OCI-M1 (cell line): ENCODE measurements around the gene ACRBP.

ENCODE experiments used
- DNase-seq: peaks from one replicate; lab custom pipeline; 2025; lab: John Stamatoyannopoulos, UW

The ACRBP gene

GRCh38 chr12:6647083-6647604, at the start of gene ACRBP:
Gene ACRBP, minus strand, starts transcription at chr12:6647432. Its CDS starts 66 bp downstream, at chr12:6647366.
- DNase-seq: peak; percentile 57

DNA sequence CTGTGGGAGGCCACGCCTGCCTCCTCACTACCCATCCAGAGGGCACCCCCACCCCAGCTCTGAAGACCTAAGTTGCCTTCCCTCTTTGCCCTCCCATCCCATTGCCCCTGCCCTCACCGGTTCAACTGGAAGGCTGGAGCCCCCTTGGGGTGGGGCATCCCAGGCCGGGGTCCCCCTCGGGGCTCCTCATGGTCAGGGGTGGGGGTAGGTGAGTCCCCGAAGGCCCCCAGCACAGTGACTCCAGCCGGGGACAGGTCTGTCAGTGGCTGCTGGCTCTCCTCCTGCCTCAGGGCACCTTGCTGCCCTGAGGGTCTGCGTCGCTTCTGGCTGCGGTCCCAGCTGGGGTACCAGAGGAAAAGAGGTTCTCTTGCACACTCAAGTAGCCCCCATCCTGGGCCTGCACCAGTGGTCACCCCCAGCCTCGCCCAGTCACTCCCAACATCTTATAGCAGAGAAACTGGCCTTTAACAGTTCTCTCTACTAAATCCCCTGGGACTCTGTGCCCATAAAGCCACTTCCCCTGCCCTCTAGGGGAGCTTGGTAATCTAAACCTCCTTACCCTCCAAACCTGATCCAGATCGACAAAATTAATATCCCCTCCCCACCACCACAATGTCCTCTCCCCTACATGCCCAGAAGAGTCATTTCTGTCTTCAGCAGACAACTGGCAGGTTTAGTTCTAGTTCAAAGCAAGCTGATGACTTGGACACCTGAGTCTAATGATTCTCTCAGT, 48.2 kb upstream of the ACRBP start:
- DNase-seq: no peak

DNA sequence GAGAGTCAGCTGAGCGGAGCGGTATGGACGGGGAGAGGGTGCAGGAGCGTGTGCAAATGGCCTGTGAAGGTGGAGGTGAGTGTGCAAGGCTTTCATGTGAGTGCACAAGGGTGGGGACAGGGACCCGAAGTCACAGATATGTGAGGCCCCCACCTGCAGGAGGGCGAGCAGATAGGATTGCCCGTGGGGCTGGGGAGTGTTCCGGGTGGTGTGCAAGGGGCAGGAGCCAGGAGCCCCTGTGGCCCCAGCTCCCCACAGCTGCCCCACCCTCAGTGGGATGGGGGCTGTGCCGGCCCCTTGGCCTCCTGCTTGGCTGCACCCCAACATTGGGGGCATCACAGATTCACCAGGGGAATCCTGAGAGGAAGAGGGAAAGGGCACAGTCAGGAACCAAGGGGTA, 47.5 kb upstream of the ACRBP start:
- no peak for DNase-seq

- DNase-seq: no peak
Observed at GRCh38 chr12:6693832-6694355, 46.7 kb upstream of the ACRBP start.

DNA sequence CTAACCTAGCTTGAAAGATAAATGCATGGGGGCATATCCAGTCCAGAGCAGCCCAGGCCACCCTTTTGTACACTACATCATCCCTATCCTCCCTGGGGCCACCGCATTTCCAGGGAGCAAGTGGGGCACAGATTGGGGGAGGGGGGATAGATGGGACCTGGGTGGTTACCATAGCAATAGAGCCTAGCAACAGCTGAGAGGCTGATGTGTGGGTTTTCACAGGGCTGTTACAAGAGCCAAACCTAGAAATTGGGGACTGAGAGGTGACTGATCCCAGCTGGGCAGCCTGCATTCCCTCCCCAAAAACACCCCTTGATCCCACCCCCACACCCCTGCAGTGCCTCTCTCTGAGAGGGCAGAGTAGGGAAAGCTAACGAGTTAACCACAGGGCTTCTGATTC, 45.7 kb upstream of the ACRBP start:
- DNase-seq: no peak

DNA sequence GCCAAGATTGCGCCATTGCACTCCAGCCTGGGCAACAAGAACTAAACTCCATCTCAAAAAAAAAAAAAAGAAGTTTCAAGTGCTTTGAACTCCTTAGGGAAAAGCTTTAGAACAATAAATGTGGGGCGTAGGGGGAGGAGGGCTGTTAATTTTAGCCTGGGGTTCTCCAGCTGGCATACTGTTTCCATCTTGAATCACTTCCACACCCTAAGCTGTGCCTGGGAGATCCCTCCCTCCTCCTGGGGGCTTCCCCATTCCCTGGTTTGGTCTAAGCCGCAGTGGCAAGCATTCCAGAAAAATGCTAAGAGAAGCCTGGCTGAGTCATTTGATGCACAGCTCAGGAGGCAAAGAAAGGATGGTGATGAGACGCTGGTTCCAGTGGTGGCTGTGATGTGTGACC, 44.2 kb upstream of the ACRBP start:
- DNase-seq: no peak

DNA sequence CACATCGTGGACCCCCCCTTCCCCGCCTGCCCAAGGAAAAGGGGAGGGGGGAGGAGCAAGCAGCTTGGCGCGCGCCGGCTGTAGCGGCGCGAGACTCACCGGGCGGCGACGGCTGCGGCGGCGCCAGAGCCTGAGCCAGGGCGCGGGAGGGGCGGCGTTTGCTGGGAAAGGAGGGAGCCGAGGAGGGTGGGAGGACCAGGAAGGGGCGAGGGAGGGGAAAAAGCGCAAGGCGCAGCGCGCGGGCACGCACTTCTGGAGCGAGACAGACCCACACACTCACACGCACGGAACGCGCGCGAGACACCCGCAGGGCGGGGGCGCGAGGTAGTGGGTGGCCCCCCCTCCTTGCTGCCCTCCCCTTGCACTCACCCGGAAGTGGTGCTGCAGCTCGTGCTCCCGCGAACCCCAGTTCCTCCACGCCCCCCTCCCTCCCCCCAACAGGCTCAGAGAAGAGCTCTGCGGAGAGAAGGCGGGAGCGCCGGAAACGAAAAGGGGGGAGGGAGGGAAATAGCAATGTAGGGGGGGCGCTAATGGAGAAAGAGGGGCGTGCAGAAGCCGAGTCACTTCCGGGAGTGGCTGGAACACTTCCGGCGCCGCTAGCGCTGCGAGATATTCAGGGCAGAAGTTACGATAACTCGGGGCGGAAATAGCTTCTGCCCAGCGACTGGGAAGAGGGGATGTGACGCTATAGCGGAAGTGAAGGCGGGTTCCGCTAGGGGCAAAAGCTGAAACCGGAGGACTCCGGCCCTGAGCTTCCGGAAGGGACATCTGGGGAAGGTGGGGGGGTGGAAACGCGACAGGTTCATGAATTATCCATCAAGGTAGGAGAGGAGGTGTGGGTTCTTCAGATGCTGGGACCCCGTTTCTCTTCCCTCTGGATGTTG, 42.0 kb upstream of the ACRBP start, which contains the start of gene ZNF384:
Gene ZNF384 (minus strand): TSS at position 377 of the 884 bp plus-strand sequence. CDS start 9,855 bp downstream, outside the sequence.
- DNase-seq: peak; percentile 99

GRCh38 chr12:6688543-6688998, 41.3 kb upstream of the ACRBP start:
- DNase-seq: no peak

- no peak for DNase-seq
Observed at GRCh38 chr12:6685814-6686213, 38.6 kb upstream of the ACRBP start.

GRCh38 chr12:6684609-6685008, 37.4 kb upstream of the ACRBP start:
- peak; percentile 84 for DNase-seq

DNA sequence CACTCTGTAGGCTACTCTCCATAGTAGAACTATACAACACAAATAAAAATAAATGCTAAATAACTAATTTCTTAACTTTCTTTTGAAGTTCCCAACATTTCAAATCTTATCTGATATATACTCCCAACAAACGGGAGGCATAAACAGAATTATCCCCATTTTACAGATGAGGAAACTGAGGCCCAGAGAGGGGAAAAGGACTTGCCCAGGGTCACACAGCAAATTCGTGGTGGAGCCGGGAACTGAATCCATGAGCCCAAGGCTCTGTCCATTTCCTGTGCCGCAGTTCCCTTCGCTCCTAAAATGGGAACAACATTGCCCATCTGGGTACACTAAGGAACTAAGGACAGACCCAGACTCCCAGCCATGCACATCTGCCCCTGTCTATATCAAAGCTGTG, 29.7 kb upstream of the ACRBP start:
- DNase-seq: no peak

GRCh38 chr12:6672143-6672542, 24.9 kb upstream of the ACRBP start:
- no peak for DNase-seq

DNA sequence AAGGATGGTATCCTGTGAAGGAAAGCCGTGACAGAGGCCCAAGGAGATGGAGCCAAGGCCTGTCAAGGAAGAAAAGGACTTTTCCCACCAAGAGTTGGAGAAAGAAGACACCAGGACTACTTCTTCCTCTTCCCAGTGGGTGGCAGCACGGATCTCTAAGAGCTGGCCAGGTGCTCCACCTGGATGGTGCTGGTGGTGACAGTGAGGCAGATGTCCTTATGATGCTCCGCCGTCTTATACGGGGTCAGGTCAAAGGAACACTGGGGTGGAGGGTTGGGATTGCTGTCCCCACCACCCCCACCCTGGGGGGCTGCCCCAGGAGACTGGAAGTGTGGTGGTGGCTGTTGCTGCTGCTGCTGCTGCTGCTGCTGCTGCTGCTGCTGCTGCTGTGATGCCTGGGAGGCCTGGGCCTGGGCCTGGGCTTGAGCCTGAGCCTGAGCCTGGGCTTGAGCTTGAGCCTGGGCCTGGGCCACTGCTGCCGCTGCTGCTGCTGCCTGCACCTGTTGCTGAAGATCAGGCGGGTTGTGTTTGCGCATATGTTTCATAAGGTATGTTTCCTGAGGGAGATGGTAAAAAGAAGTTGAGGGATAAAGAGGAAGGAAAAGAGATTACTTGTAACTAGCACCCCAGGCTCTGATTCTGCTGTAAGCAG, 20.5 kb upstream of the ACRBP start:
- DNase-seq: no peak

DNA sequence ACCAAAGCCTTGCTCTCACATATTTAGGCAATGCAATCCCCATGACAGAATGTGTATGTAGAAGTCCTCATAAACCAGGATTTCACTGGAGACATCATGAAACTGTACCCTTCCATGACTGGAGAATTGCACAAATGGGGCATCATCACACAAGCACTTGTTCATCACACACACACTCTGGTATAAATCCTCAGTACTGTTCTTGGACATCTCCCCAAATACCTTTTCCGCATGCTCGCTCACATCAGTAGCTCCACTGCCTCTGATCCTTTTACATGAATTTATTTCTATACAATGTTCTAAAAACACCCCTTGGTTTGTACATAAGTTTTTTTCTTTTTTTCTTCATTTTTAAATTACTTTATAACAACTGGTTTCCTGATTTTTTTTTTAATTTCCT, 19.0 kb upstream of the ACRBP start:
- DNase-seq: no peak

GRCh38 chr12:6664902-6665301, 17.7 kb upstream of the ACRBP start:
- no peak for DNase-seq

DNA sequence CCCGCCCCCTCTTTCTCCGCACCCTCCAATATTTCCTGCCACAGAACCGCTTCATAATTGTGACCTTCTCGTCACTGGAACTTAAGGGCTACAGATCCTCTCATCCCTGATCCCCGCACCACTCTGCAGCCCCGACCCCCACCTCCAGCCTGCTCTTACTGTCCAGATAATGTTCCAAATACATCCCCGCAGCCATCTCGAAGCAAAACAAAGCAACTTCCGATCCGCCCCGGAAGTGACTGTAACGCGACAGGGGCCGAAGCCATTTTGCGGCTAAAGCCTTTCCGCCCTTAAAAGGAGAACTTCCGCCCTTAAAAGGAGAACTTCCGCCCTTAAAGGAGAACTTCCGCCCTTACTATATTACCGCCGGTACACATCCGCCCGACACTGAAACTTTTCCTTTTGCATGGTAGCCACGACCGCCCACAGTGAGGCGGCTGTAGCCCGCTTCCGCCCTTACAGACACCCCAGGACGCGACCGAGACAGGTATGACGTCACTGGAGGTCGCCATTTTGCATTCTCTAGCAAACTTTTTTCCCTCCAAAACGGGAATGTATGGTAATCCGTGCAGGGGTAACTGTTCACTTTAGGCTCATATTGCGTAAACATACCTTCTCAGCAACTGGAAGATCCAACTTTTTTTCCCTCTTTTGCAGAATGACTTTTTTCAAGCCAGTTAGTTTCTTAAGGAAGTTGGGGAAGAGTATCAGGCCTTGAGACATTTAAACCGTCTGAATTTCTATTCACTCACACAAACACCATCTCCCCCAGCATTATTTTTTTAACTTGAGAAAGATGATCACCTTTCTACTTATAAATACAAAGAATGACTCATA, 15.9 kb upstream of the ACRBP start, which contains the start of gene ING4:
Gene ING4 (minus strand): TSS at position 214 of the 837 bp plus-strand sequence. CDS start 18 bp downstream, at position 196.
- peak; percentile 100 for DNase-seq

GRCh38 chr12:6662602-6662905, 15.3 kb upstream of the ACRBP start:
- DNase-seq: no peak

GRCh38 chr12:6653987-6654386, 6.8 kb upstream of the ACRBP start:
- DNase-seq: no peak

GRCh38 chr12:6653342-6653741, 6.1 kb upstream of the ACRBP start:
- DNase-seq: no peak

DNA sequence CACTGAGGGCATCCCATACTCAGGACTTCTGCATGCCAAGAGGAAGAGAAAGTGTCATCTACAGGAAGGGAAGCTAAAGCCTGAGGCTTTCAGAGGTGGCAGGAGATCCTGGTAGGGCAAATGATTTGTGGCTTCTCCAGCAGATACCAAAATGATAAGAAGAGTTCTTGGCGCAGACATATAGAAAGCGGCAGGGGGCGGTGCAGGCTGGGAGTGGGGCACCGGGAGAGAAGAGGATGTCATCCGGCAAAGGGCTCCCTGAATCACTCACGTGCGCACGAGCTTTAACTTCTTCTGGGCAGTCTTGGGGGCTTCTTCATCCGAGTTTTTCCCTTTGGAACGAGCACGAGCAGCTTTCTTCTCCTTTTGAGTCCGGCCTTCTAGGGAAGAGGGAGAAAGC, 5.2 kb upstream of the ACRBP start:
- no peak for DNase-seq

DNA sequence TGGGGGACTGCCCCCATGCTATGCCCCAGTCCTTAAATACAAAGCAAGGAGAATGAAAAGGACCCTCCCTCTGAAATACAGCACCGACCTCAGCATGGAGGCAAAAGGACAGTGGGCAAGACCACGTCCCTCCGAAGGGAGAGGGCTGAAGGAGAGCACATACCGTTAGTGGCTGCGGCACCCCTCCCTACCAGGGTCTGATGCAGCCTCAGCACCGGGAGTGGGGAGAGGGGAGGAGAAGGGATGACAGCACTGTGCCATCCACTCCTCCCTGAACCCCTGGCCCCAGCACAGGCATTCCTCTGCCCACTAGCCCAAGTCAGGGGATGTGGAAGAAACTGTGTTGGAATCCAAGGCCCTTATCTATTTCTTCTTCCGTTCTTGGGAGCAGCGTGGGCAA, 3.6 kb upstream of the ACRBP start:
- DNase-seq: no peak
